ENCODE results near the gene RNF44. TPM values are rescaled to one million over a fixed set of nuclear protein-coding genes. Genes with fewer than 3 reads are reported as not detected.

The RNF44 gene
- total and polyA plus RNA-seq, 2 of the 4 experiments (the other 2 are of a cell fraction): 0.54 to 12.4 TPM

GRCh38 chr5:176486189-176486757 lies 50.9 kb downstream of the RNF44 start:
- POLR2A ChIA-PET (ENCODE audit: unreplicated experiment): no interaction called here
- Histone ChIP-seq H4K20me1 (ENCODE audit: insufficient read depth, low read length) (peaks cover 15% of the 10 kb centered on the region; the same call in 1 of the 2 replicates), H3K9me1 (ENCODE audit: insufficient read depth, low read length) (peaks cover 10% of the 10 kb centered on the region), H4K5ac (ENCODE audit: low read depth, low read length) (no peak overlapping the region), H3K4ac (ENCODE audit: low read depth, low read length) (no peak overlapping the region), H3K4me1 (ENCODE audit: control insufficient read depth, insufficient read depth, low read length) (peaks cover 7% of the 10 kb centered on the region), H2BK15ac (ENCODE audit: low read depth, low read length) (no peak overlapping the region), H3K9me3 (ENCODE audit: control insufficient read depth, insufficient read depth, low read length) (no peaks in the 10 kb centered on the region), H3K4me2 (ENCODE audit: low read depth, low read length) (no peak overlapping the region), H3K18ac (ENCODE audit: low read depth, low read length) (no peak overlapping the region), H3K27ac (ENCODE audit: insufficient read depth, low read length) (no peak overlapping the region), H3K27me3 (ENCODE audit: control insufficient read depth, insufficient read depth, low read length) (no peaks in the 10 kb centered on the region), H2AK9ac (replicated peaks; ENCODE audit: low read depth, low read length, poor library complexity) (no peak overlapping the region), H3K23ac (ENCODE audit: low read depth, low read length) (no peak overlapping the region), H4K8ac (ENCODE audit: low read depth in 2 of 2, low read length in 2 of 2) (no peak overlapping the region), H3K9ac (ENCODE audit: low read depth, low read length) (no peak overlapping the region), H3K56ac (ENCODE audit: extremely low read depth, insufficient read depth, low read length) (no peak overlapping the region), H2AK5ac (ENCODE audit: low read depth, low read length) (peak overlapping the region; percentile 24; the same call in 1 of the 2 replicates), H2BK20ac (ENCODE audit: low read depth, low read length) (no peak overlapping the region), H3K79me1 (ENCODE audit: low read depth in 1 of 2, low read length in 2 of 2) (peaks cover 42 to 63% of the 10 kb centered on the region in 2 experiments), H4K91ac (ENCODE audit: insufficient read depth, low read depth, low read length) (no peak overlapping the region), H2BK120ac (ENCODE audit: low read depth, low read length) (no peak overlapping the region), H2BK5ac (ENCODE audit: low read depth, low read length, poor library complexity, severe bottlenecking) (no peak overlapping the region), H2AFZ (replicated peaks; ENCODE audit: low read length, poor library complexity) (no peak overlapping the region), H3K4me3 (ENCODE audit: insufficient read depth, low read depth, low read length) (no peak overlapping the region), H3K14ac (replicated peaks; ENCODE audit: low read depth, low read length) (0 out of 2 replicates have a peak overlapping the region, but pooled peaks have one; percentile 16), H3K36me3 (ENCODE audit: control insufficient read depth, insufficient read depth, low read length) (peaks cover 28% of the 10 kb centered on the region)
- 95% methylated on average over 4 of the region's 7 CpGs; no CpG with 5 or more reads in 1 of the 2 experiments for WGBS, 2 experiments (ENCODE audit: extremely low coverage in 2 of 2, insufficient read length in 1 of 2)
- BruUV-seq (replicated peaks): no TSS peak
- no peak for TF ChIP-seq RAD21 (IDR thresholded peaks at IDR 0.05; ENCODE audit: low read length)
- TF ChIP-seq POLR2A (IDR thresholded peaks at IDR 0.05; ENCODE audit: low read depth, low read length): no peak
- no peak for TF ChIP-seq RCOR1 (IDR thresholded peaks at IDR 0.05; ENCODE audit: insufficient replicate concordance, low read length)
- no peak for TF ChIP-seq MAZ (IDR thresholded peaks at IDR 0.05; ENCODE audit: borderline replicate concordance, low read depth, low read length)
- no peak for TF ChIP-seq MAFK (IDR thresholded peaks at IDR 0.05; ENCODE audit: low read depth, low read length)
- no peak for TF ChIP-seq ELK1 (IDR thresholded peaks at IDR 0.05; ENCODE audit: borderline replicate concordance, low read depth, low read length)
- TF ChIP-seq SMC3 (IDR thresholded peaks at IDR 0.05; ENCODE audit: low read depth, low read length): no peak
- TF ChIP-seq MXI1 (IDR thresholded peaks at IDR 0.05; ENCODE audit: borderline replicate concordance, low read depth, low read length): no peak
- no peak for TF ChIP-seq FOS (IDR thresholded peaks at IDR 0.05; ENCODE audit: low read depth, low read length)
- no peak for TF ChIP-seq CTCF (conservative IDR thresholded peaks at IDR 0.05; ENCODE audit: low read depth, low read length)
- TF ChIP-seq CEBPB (IDR thresholded peaks at IDR 0.05; ENCODE audit: low read depth, low read length): no peak
- no peak for TF ChIP-seq CHD1 (IDR thresholded peaks at IDR 0.05; ENCODE audit: low read depth, low read length)
- no peak for TF ChIP-seq RFX5 (IDR thresholded peaks at IDR 0.05; ENCODE audit: low read depth, low read length)
- no peak for TF ChIP-seq BHLHE40 (IDR thresholded peaks at IDR 0.05; ENCODE audit: low read depth, low read length)
- no peak for TF ChIP-seq USF2 (IDR thresholded peaks at IDR 0.05; ENCODE audit: low read depth, low read length)
- no peak for TF ChIP-seq NFE2L2 (IDR thresholded peaks at IDR 0.05; ENCODE audit: low read depth, low read length)
- no peak for DNase-seq
- CTCF ChIA-PET: no interaction called here
- ATAC-seq (ENCODE audit: low read depth): no peak
- in situ Hi-C loops (cut with MboI; ENCODE audit: low sequenced_read_pairs) (no loop called here), intact Hi-C loops (cut with micrococcal nuclease) (no loop called here), dilution Hi-C loops (cut with HindIII; ENCODE audit: low sequenced_read_pairs, unreplicated experiment) (no loop called here)

Data from IMR-90 (cell line).